Measurements from ENCODE around the gene TMCC2. TPM values are rescaled to one million over a fixed set of nuclear protein-coding genes. Genes with fewer than 3 reads are reported as not detected.

The TMCC2 gene
- total RNA-seq, 1 experiment from 2014 or later: 0.08 TPM

GRCh38 chr1:205239078-205239477 lies 11.3 kb downstream of the TMCC2 start:
- no peak for DNase-seq (ENCODE audit: low spot score)

GRCh38 chr1:205240118-205240517 lies 12.4 kb downstream of the TMCC2 start:
- DNase-seq (ENCODE audit: low spot score): no peak

DNA sequence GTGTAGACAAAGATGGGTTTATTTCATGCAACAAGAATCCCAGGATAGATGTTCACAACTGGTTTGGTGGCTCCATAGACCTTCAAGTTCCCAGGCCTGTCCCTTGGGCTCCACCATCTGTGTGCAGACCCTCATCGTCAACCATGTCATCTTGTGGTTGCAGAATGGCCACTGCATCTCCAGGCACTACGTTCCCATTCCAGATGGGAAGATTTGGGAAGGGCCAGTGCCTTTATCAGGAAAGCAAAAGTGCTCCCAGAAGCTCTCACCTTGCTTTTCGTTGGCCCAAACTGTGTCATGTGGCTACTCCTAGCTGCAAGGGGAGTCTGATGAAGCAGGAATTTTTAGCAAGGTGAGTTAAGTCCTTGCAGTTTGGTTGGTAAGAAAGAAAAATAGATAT lies 12.8 kb downstream of the TMCC2 start:
- no peak for DNase-seq (ENCODE audit: low spot score)

DNA sequence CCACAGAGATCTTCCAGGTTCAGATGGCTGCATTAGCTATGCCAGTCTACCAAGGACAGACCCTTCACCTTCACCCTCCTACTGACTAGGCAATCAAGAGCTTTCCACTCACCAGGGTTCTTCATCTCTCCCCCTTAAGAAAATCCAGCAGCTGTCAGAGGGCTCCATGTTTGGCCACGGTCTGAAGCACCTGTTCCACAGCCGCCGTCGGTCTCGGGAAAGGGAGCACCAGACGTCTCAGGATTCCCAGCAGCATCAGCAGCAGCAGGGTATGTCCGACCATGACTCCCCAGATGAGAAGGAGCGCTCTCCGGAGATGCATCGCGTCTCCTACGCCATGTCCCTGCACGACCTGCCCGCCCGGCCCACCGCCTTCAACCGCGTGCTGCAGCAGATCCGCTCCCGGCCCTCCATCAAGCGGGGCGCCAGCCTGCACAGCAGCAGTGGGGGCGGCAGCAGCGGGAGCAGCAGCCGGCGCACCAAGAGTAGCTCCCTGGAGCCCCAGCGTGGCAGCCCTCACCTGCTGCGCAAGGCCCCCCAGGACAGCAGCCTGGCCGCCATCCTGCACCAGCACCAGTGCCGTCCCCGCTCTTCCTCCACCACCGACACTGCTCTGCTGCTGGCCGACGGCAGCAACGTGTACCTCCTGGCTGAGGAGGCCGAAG lies 13.8 kb downstream of the TMCC2 start:
- DNase-seq (ENCODE audit: low spot score): no peak

GRCh38 chr1:205243350-205244191 lies 15.8 kb downstream of the TMCC2 start:
- DNase-seq (ENCODE audit: low spot score): no peak

DNA sequence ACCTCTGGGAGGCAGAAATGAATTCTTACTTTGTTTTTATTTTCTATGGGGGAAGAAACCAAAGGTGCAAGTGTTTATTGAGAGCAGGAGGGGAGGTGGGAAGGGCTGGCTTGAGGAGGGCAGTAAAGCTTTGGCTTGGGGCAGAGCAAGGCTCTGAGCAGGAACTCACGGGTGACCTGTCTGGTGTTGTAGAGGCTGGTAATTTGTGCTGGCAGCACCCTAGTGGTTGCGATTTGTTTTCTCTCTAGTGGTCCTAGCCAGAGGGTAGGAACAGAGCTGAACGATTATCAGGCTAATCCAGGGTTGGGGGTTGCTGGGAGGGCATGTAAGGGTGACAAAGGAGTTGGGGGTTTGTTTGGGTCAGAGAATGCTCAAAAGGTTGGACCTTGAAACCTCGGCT lies 16.6 kb downstream of the TMCC2 start:
- no peak for DNase-seq (ENCODE audit: low spot score)

- DNase-seq (ENCODE audit: low spot score): no peak
Observed at GRCh38 chr1:205245096-205245495, 17.4 kb downstream of the TMCC2 start.

DNA sequence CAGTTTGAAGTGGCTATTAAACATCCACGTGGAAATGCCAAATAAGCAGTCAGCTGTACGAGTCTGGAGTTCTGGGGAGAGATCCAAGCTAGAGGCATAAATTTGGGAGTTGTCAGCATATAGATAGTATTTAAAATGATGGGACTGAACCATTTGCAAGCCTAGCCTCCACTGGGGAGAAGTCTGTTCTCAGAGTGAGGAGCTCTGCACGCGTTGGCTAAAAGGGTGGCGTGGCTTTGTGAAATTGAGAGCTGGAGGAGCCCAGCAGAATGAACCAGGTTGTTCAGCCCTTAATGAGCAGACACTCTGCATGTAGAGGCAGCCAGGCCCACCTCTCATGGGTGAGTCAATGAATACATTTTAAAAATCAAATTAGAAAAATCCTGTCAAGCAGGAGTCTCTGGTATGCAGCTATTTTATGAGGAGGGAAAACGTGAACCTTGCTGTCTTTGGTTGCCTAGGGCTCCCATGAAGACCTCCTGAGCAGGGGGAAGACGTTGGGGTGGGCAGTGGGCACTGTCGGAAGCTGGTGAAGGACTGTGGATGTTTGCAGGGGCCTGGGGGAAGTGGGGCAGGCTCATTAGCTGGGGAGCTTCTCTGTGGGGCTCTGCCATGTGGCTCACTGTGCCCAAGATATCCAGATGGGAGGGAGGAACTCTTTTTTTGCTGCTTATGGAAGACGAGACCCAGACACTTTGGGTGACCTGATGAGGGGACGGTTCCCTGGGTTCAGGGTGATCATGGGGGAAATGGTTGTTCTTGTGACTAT lies 18.8 kb downstream of the TMCC2 start:
- no peak for DNase-seq (ENCODE audit: low spot score)

- no peak for DNase-seq (ENCODE audit: low spot score)
Observed at GRCh38 chr1:205247130-205247921, 19.6 kb downstream of the TMCC2 start.

DNA sequence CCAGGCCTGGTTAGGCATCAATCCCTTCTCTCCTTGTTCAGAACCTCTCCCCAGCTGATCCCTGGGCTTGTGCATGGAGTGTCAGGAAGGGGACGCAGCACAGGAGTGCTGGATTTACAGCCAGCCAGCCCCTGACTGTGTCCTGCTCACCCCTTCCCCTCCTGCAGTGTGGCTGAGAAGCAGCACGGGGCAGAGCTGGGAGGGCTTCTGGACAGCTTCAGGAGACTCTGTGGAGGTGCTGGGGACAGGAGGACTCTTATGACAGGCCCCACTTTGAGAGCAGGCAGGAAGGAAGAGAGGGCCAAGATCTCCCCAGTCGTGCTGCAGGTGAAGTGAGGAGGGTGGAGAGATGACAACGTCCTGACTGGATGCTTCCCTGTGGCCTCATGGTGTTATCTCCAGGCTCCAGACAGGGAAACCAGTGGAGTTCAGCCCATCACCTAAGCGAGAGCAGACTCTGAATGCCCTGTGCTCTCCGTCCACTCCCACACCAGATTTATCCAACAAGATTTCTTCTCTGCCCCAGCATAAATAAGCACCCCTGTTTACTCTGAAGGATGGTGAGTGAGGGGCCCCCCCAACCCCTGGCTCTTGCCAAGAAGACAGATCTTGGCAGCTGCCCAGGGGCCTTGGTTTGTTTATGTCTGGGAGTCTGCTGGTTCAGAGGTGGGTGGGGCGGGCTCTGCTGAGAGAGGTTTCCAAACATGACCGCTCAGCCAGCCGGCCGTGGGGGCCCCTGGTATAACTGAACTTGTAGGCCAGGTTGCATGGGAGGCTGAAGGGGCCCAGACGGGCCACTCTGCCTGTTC lies 21.3 kb downstream of the TMCC2 start:
- DNase-seq (ENCODE audit: low spot score): peak; percentile 7

- DNase-seq (ENCODE audit: low spot score): no peak
Observed at GRCh38 chr1:205249651-205250050, 21.9 kb downstream of the TMCC2 start.

DNA sequence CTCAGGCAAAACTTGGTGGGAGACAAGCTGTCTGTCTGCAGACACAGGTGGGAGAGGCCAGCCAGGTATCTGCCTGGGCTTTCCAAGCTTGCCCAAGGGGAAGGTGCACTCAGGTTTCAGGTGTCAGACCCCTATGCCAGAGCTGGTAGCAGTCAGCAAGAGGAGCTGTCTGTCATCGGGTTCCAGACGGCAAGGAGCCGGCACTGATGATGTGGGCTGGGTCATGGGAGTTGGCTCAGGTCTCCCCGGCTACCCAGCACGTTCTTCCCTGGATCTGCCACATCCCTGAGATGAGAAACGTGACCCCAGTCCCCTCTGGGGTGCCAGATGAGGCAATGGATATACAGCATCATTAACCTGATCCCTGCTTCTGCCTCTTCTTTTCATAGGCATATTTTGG lies 23.0 kb downstream of the TMCC2 start:
- no peak for DNase-seq (ENCODE audit: low spot score)

GRCh38 chr1:205251576-205251975 lies 23.8 kb downstream of the TMCC2 start:
- DNase-seq (ENCODE audit: low spot score): no peak

GRCh38 chr1:205255941-205256780 lies 28.4 kb downstream of the TMCC2 start:
- DNase-seq (ENCODE audit: low spot score): peak; percentile 94

DNA sequence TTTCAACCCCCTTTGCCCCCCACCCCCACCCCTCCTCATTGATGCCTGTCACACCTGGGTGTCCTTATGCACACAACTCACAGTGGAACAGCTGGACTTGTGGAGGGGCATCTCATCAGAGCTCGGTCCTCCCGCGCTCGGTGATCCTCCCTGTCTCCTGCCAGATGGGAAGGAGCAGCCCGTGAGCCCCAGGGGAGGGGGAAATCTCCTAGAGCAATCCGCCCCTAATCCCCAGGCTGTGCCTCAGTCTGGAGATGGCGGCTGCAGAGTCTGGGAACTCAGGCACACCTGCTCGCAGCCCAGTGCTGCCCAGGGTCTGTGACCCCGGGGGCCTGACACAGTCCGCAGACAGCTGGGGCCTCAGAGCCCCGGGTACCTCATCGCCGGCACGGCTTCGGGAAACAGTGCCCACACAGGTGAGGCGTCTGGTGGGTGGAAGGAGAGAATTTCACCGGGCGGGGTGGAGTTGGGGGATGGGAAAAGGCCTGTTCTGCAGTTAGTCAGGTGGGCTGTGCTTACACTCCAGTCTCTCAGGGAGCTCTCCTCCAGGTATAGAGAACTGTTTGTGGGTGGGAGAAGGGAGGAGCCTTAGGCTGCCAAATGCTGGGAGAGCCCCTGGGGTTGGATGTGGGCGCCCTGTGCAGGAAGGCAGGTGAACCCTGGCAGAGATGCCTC lies 29.3 kb downstream of the TMCC2 start:
- no peak for DNase-seq (ENCODE audit: low spot score)

GRCh38 chr1:205257735-205258134 lies 30.0 kb downstream of the TMCC2 start:
- no peak for DNase-seq (ENCODE audit: low spot score)

- DNase-seq (ENCODE audit: low spot score): no peak
Observed at GRCh38 chr1:205258261-205258691, 30.5 kb downstream of the TMCC2 start.

- DNase-seq (ENCODE audit: low spot score): no peak
Observed at GRCh38 chr1:205258719-205259118, 31.0 kb downstream of the TMCC2 start.

DNA sequence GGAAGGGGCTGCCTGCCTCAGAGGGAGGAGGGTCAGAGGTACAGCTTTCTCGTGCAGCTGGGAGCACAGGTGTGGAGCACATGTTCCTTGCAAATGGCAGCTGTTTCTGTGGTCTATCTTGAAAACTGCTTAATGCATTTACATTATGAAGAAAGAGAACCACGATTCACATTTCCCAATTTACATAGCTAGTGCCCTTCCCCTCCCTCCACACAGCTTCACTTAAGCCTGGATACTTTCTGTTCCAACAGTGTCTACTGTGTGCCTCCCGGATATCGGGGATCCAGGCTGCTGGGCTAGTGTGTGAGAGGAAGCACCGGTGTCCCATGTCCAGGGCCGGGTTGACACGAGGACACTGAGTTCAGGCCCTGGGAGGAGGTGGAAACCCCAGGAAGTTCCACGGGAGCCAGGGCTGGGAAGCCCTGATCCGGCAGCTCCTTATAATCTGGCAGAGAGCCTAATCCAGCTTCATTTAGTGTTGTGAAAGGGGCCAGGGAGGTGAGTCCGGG lies 31.6 kb downstream of the TMCC2 start:
- no peak for DNase-seq (ENCODE audit: low spot score)
